ENCODE measurements around the gene GOLGA3. TPM values are rescaled to one million over a fixed set of nuclear protein-coding genes. Genes with fewer than 3 reads are reported as not detected.
A peak's percentile ranks its signal among the peaks of the same experiment; 100 is the strongest.

The GOLGA3 gene
- total and polyA plus RNA-seq, 10 of the 15 experiments (the other 5 are each of a cell fraction or from before 2014, with no cell fraction given) = 2.0 to 42.7 (median 15.2) TPM

DNA sequence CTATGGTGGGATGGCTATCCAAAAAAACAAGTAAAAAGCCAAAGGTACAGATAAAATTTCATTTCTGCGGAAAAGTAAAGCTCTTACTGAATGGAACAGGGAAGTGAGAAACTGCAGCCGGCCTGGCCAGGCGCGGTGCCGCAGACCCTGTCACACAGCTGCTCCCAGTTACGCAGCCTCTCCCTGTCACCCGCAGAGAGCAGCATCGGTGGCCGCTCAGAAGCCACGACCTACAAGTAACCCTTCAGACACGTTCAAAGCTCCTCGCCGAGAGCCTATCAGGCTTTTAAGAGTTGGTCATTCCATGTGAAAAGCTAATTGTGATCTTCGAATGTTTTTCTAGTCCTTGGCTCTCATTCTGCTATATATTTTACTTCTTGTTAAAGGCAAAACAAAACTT is 56.1 kb downstream of the GOLGA3 start (continued):
- TF ChIP-seq, protein P1, sequence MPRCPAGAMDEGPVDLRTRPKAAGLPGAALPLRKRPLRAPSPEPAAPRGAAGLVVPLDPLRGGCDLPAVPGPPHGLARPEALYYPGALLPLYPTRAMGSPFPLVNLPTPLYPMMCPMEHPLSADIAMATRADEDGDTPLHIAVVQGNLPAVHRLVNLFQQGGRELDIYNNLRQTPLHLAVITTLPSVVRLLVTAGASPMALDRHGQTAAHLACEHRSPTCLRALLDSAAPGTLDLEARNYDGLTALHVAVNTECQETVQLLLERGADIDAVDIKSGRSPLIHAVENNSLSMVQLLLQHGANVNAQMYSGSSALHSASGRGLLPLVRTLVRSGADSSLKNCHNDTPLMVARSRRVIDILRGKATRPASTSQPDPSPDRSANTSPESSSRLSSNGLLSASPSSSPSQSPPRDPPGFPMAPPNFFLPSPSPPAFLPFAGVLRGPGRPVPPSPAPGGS (IDR thresholded peaks at IDR 0.05; ENCODE audit: borderline replicate concordance, insufficient read depth, low read depth, low read length, poor library complexity, severe bottlenecking) = no peak
- TF ChIP-seq RUNX3 (IDR thresholded peaks at IDR 0.05; ENCODE audit: low read length) (peak; percentile 55), JUND (IDR thresholded peaks at IDR 0.05; ENCODE audit: low read depth, low read length) (0 out of 2 replicates have a peak, but pooled peaks have one; percentile 21), TCF12 (IDR thresholded peaks at IDR 0.05; ENCODE audit: low read depth, low read length) (peak; percentile 91), IRF4 (IDR thresholded peaks at IDR 0.05; ENCODE audit: low read depth, low read length) (peak; percentile 69; the same call in 1 of the 2 replicates), IKZF2 (IDR thresholded peaks at IDR 0.05) (peak; percentile 38 to 59; a peak in 2 of 4 replicates), EP300 (IDR thresholded peaks at IDR 0.05; ENCODE audit: borderline replicate concordance in 1 of 2, control insufficient read depth in 1 of 2, low read depth in 2 of 2, low read length in 2 of 2) (peak in 1 of 2 experiments; percentile 77; a peak in 3 of 4 replicates), NBN (IDR thresholded peaks at IDR 0.05) (0 out of 2 replicates have a peak, but pooled peaks have one; percentile 39), ZNF207 (IDR thresholded peaks at IDR 0.05; ENCODE audit: borderline replicate concordance) (no peak), RAD51 (IDR thresholded peaks at IDR 0.05) (no peak), DPF2 (IDR thresholded peaks at IDR 0.05) (0 out of 2 replicates have a peak, but pooled peaks have one; percentile 44), BACH1 (IDR thresholded peaks at IDR 0.05; ENCODE audit: borderline replicate concordance) (peak; percentile 39; the same call in 1 of the 2 replicates), GABPA (IDR thresholded peaks at IDR 0.05; ENCODE audit: low read depth) (no peak), MTA2 (IDR thresholded peaks at IDR 0.05; ENCODE audit: low read depth) (peak; percentile 43; the same call in 1 of the 2 replicates), TARDBP (IDR thresholded peaks at IDR 0.05; ENCODE audit: borderline replicate concordance) (no peak), ZZZ3 (IDR thresholded peaks at IDR 0.05; ENCODE audit: control insufficient read depth, insufficient read length, low read depth) (no peak), RELA (IDR thresholded peaks at IDR 0.05; ENCODE audit: borderline replicate concordance, partially characterized antibody) (no peak), MYC (IDR thresholded peaks at IDR 0.05; ENCODE audit: insufficient read depth, insufficient read length, insufficient replicate concordance, low read length, severe bottlenecking) (no peak)
- TF ChIP-seq, protein P2, sequence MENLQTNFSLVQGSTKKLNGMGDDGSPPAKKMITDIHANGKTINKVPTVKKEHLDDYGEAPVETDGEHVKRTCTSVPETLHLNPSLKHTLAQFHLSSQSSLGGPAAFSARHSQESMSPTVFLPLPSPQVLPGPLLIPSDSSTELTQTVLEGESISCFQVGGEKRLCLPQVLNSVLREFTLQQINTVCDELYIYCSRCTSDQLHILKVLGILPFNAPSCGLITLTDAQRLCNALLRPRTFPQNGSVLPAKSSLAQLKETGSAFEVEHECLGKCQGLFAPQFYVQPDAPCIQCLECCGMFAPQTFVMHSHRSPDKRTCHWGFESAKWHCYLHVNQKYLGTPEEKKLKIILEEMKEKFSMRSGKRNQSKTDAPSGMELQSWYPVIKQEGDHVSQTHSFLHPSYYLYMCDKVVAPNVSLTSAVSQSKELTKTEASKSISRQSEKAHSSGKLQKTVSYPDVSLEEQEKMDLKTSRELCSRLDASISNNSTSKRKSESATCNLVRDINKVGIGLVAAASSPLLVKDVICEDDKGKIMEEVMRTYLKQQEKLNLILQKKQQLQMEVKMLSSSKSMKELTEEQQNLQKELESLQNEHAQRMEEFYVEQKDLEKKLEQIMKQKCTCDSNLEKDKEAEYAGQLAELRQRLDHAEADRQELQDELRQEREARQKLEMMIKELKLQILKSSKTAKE (IDR thresholded peaks at IDR 0.05; ENCODE audit: low read depth, poor library complexity, severe bottlenecking) = peak; percentile 37
- TF ChIP-seq, protein P3, sequence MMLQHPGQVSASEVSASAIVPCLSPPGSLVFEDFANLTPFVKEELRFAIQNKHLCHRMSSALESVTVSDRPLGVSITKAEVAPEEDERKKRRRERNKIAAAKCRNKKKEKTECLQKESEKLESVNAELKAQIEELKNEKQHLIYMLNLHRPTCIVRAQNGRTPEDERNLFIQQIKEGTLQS (IDR thresholded peaks at IDR 0.05; ENCODE audit: borderline replicate concordance, extremely low read depth, low read depth, low read length) = no peak
- TF ChIP-seq, protein P4, sequence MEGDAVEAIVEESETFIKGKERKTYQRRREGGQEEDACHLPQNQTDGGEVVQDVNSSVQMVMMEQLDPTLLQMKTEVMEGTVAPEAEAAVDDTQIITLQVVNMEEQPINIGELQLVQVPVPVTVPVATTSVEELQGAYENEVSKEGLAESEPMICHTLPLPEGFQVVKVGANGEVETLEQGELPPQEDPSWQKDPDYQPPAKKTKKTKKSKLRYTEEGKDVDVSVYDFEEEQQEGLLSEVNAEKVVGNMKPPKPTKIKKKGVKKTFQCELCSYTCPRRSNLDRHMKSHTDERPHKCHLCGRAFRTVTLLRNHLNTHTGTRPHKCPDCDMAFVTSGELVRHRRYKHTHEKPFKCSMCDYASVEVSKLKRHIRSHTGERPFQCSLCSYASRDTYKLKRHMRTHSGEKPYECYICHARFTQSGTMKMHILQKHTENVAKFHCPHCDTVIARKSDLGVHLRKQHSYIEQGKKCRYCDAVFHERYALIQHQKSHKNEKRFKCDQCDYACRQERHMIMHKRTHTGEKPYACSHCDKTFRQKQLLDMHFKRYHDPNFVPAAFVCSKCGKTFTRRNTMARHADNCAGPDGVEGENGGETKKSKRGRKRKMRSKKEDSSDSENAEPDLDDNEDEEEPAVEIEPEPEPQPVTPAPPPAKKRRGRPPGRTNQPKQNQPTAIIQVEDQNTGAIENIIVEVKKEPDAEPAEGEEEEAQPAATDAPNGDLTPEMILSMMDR (IDR thresholded peaks at IDR 0.05 in 2 of 3, conservative IDR thresholded peaks at IDR 0.05 in 1 of 3; ENCODE audit: control insufficient read depth in 2 of 3, extremely low read depth in 1 of 3, insufficient read depth in 1 of 3, low read depth in 3 of 3, low read length in 3 of 3) = peak in 2 of 3 experiments; percentile 6 to 17; a peak in 1 of 6 replicates

All from GM12878 (cell line).